HepG2 (cell line): Measurements from ENCODE around the gene ZCCHC17.

ENCODE experiments used
- CREB1 ChIP-seq, 2 experiments: fragments of 450-650 bp in 1 of 2; IDR thresholded peaks; 2 replicates each; pipeline ENCODE4 v1.6.1; 2016 to 2017; ENCODE audit warnings: control low read depth in 1 of 2, mild to moderate bottlenecking in 1 of 2, missing compliant biosample characterization in 1 of 2, missing genetic modification characterization in 1 of 2
- FOXK2 ChIP-seq: fragments of 450-650 bp; IDR thresholded peaks from 2 replicates; pipeline ENCODE4 v1.6.1; 2016
- POLR2A ChIP-seq, 2 experiments: IDR thresholded peaks; 2 replicates each; pipeline ENCODE4 v1.6.1; 2011; ENCODE audit warnings: low read depth in 2 of 2, low read length in 2 of 2, mild to moderate bottlenecking in 1 of 2, moderate library complexity in 1 of 2; ENCODE audit not compliant: insufficient read depth in 1 of 2
- SMC3 ChIP-seq: IDR thresholded peaks from 2 replicates; pipeline ENCODE4 v1.6.1; 2011; ENCODE audit warnings: low read length, improper control_type of control experiment
- TARDBP ChIP-seq: sonication (generic); formaldehyde crosslinking; IDR thresholded peaks from 2 replicates; pipeline ENCODE4 v1.8.0; 2022; ENCODE audit warnings: mild to moderate bottlenecking, missing genetic modification reagents
- ZNF484 ChIP-seq: sonication (generic); formaldehyde crosslinking; IDR thresholded peaks from 2 replicates; pipeline ENCODE4 v1.5.1; 2020; ENCODE audit warnings: mild to moderate bottlenecking, low read depth, missing genetic modification reagents, borderline replicate concordance
- ZNF547 ChIP-seq: sonication (generic); formaldehyde crosslinking; IDR thresholded peaks from 2 replicates; pipeline ENCODE4 v1.5.1; 2020; ENCODE audit warnings: mild to moderate bottlenecking, missing genetic modification reagents

GRCh38 chr1:31306278-31306677, 9.4 kb downstream of the ZCCHC17 start:
- no peak for TF ChIP-seq TARDBP (CRISPR knock-in tag)
- TF ChIP-seq ZNF484 (CRISPR knock-in tag) = no peak
- TF ChIP-seq POLR2A (IDR thresholded peaks at IDR 0.05; ENCODE audit: insufficient read depth in 1 of 2, low read depth in 2 of 2, low read length in 2 of 2) = no peak
- no peak for TF ChIP-seq SMC3
- TF ChIP-seq FOXK2 = no peak
- TF ChIP-seq ZNF547 (CRISPR knock-in tag) = no peak
- TF ChIP-seq CREB1 (IDR thresholded peaks at IDR 0.05) = no peak
- no peak for TF ChIP-seq CREB1 (CRISPR knock-in tag; IDR thresholded peaks at IDR 0.05)
